Heart right ventricle (tissue), 16 donors: ENCODE data around the gene UBE2L3. TPM values are rescaled to one million over a fixed set of nuclear protein-coding genes. Genes with fewer than 3 reads are reported as not detected.

Source experiments
- ATAC-seq, 8 donors: fragments of 200-7000 bp; cut with Tn5 transposase; one replicate each; pipeline ENCODE4 v1.9.1; 2020; ENCODE audit warnings: mild to moderate bottlenecking in 8 of 8, moderate library complexity in 8 of 8, moderate number of reproducible peaks in 1 of 8
- DNase-seq, 2 donors: peaks; one replicate each; pipeline ENCODE4 v3.0.0-alpha.2; 2020
- H3K27ac ChIP-seq, 10 donors: fragments of 200-600 bp; sonication (generic) in 2 of 10; one replicate each; pipeline versions ENCODE4 v1.5.0 to v1.8.0; 2020 to 2022; ENCODE audit warnings: mild to moderate bottlenecking in 3 of 10
- H3K27me3 ChIP-seq, 7 donors: fragments of 200-600 bp; one replicate each; pipeline ENCODE4 v1.8.0; 2021 to 2022; ENCODE audit warnings: mild to moderate bottlenecking in 2 of 7
- H3K36me3 ChIP-seq, 9 donors: fragments of 200-600 bp; sonication (generic) in 1 of 9; one replicate each; pipeline versions ENCODE4 v1.5.0 to v1.8.0; 2020 to 2022; ENCODE audit warnings: mild to moderate bottlenecking in 2 of 9
- H3K4me1 ChIP-seq, 9 donors: fragments of 200-600 bp; sonication (generic) in 1 of 9; one replicate each; pipeline versions ENCODE4 v1.5.0 to v1.8.0; 2020 to 2022; ENCODE audit warnings: mild to moderate bottlenecking in 4 of 9
- H3K4me3 ChIP-seq, 10 donors: fragments of 200-600 bp; sonication (generic) in 2 of 10; one replicate each; pipeline versions ENCODE4 v1.5.0 to v1.8.0; 2020 to 2022; ENCODE audit warnings: mild to moderate bottlenecking in 7 of 10, moderate library complexity in 2 of 10
- H3K9me3 ChIP-seq, 11 donors: fragments of 200-600 bp in 10 of 11; sonication (generic) in 2 of 11; one replicate each; pipeline versions ENCODE4 v1.5.0 to v1.8.0; 2013 to 2022; ENCODE audit warnings: mild to moderate bottlenecking in 2 of 11, control low read depth in 1 of 11, moderate library complexity in 1 of 11
- CTCF ChIP-seq, 9 donors: fragments of 200-600 bp; sonication (generic) in 2 of 9; IDR thresholded peaks; one replicate each; pipeline versions ENCODE4 v1.5.0 to v1.8.0; 2021 to 2022; ENCODE audit warnings: antibody characterized with exemption in 9 of 9, mild to moderate bottlenecking in 5 of 9, moderate library complexity in 1 of 9
- WGBS, 2 donors: extraction: QIAGEN DNeasy Blood & Tissue Kit; methylation state at CpG; one replicate each; pipeline ENCODE4 v1.1.7; 2013; ENCODE audit warnings: inconsistent platforms in 1 of 2; 5-methylcytosine and 5-hydroxymethylcytosine counted together
- intact Hi-C, 10 donors: fragments of 100-400 bp; cut with DNase I; formaldehyde crosslinking; loops; one replicate each; pipeline versions ENCODE4 v1.11.1 to v1.14.2; 2022
- polyA plus RNA-seq, 2 donors: library from polyadenylated mRNA; stranded (reverse); fragments of 200-250 nt; gene quantifications; one replicate each; pipeline ENCODE4 v1.2.3, GENCODE V29; 2013
- total RNA-seq, 10 donors: library from RNA; stranded (reverse); fragmentation: NEBNext Ultra II Directional in 3 of 10; extraction: Animal tissue kit (Norgen Biotek cat#: 25700) in 3 of 10; gene quantifications; one replicate each; pipeline versions ENCODE4 v1.2.1 to v1.2.4, GENCODE V29; 2021 to 2023
- donor health status: Arrhythmogenic right ventricular cardiomyopathy.
- donor health status: ischemic (EF 13 %, LVEDD 7.1; RV severe dilation, severe dysfunction).
- donor health status: healthy with polysubstance abuse.
- donor health status: DM: no; HTN: yes; CAD: no.
- donor health status: DM: no; HTN: no; CAD: no.
- donor health status: ischemic (EF 25% LVEDD 6.9; RV normal size, moderate dysfunction).
- donor health status: ischemic (EF 25% LVEDD 5.7; RV mildly dilated, moderate dysfunction).
- donor health status: healthy.
- donor health status: DM: yes; HTN: yes; CAD: no.
- donor health status: Ischemic cardiomyopathy.
- donor health status: ischemic (EF 35%, LVEDD 5.7; RV mildly dilated, moderate dysfunction).
- donor health status: nonischemic (EF 11% LVEDD 7.7; RV severe dilation, severe dysfunction).
- donor health status: DM: yes; HTN: yes; CAD: no.
- donor health status: PGD.
- donor health status: ischemic (EF 29% LVEDD 5.4; RV normal size, mild dysfunction).
- donor health status: nonischemic (EF 23%, LVEDD 6.1; RV moderate dilation, normal function).

UBE2L3 gene
- total and polyA plus RNA-seq, 12 donors: 43.1 to 63.6 (median 50.1) TPM

GRCh38 chr22:21590809-21591641 lies 23.5 kb downstream of the UBE2L3 start:
- Histone ChIP-seq H3K36me3 (peaks cover 0 to 48% (median 21%) of the 10 kb centered on the region in 9 donors), H3K4me3 (no peak overlapping the region), H3K27me3 (no peaks in the 10 kb centered on the region), H3K9me3 (no peaks in the 10 kb centered on the region), H3K27ac (peak overlapping the region in 2 of 10 donors; percentile 2 to 36), H3K4me1 (peaks cover 13 to 93% (median 72%) of the 10 kb centered on the region in 9 donors)
- DNase-seq (no peak), ATAC-seq (peak in 2 of 8 donors; percentile 9 to 11)
- whole genome bisulfite sequencing, 2 donors: 79 to 85% methylated on average over 9 of the region's 9 CpGs
- intact Hi-C loops: no loop called here
- TF ChIP-seq CTCF (IDR thresholded peaks at IDR 0.05): no peak

GRCh38 chr22:21591695-21592094 lies 24.2 kb downstream of the UBE2L3 start:
- Histone ChIP-seq H3K4me1 (peaks cover 13 to 87% (median 72%) of the 10 kb centered on the region in 9 donors), H3K27me3 (no peaks in the 10 kb centered on the region), H3K9me3 (no peaks in the 10 kb centered on the region), H3K36me3 (peaks cover 0 to 52% (median 21%) of the 10 kb centered on the region in 9 donors), H3K4me3 (no peak overlapping the region), H3K27ac (peak overlapping the region in 3 of 10 donors; percentile 36 to 46 (median 40))
- peak; percentile 56 to 57 for DNase-seq
- WGBS, 2 donors: 50 to 66% methylated on average over 9 of the region's 9 CpGs
- intact Hi-C loops: no loop called here
- ATAC-seq: peak; percentile 63 to 86 (median 74)
- TF ChIP-seq CTCF (IDR thresholded peaks at IDR 0.05): no peak

GRCh38 chr22:21592422-21592821 lies 24.9 kb downstream of the UBE2L3 start:
- Histone ChIP-seq H3K4me1 (peaks cover 13 to 80% (median 71%) of the 10 kb centered on the region in 9 donors), H3K27me3 (no peaks in the 10 kb centered on the region), H3K9me3 (no peaks in the 10 kb centered on the region), H3K36me3 (peaks cover 0 to 59% (median 21%) of the 10 kb centered on the region in 9 donors), H3K27ac (peak overlapping the region in 2 of 10 donors; percentile 25 to 46), H3K4me3 (no peak overlapping the region)
- TF ChIP-seq CTCF (IDR thresholded peaks at IDR 0.05): no peak
- DNase-seq: no peak
- WGBS, 2 donors: 84 to 86% methylated on average over 3 of the region's 3 CpGs
- no peak for ATAC-seq
- intact Hi-C loops: no loop called here

- Histone ChIP-seq H3K4me1 (peaks cover 13 to 76% (median 64%) of the 10 kb centered on the region in 9 donors), H3K4me3 (no peak overlapping the region)
- 60 to 68% methylated on average over 11 of the region's 11 CpGs for whole genome bisulfite sequencing, 2 donors
These were observed 26.1 kb downstream of the UBE2L3 start for GRCh38 chr22:21593406-21594232.

More at GRCh38 chr22:21593406-21594232, 26.1 kb downstream of the UBE2L3 start:
- DNase-seq (peak; percentile 61 to 67), ATAC-seq (peak; percentile 59 to 79 (median 69))
- no peaks in the 10 kb centered on the region for H3K9me3 ChIP-seq
- TF ChIP-seq CTCF (IDR thresholded peaks at IDR 0.05): peak in 4 of 9 donors; percentile 9 to 31 (median 23)
- intact Hi-C loops: no loop called here
- no peaks in the 10 kb centered on the region for H3K27me3 ChIP-seq
- H3K36me3 ChIP-seq: peaks cover 0 to 60% (median 21%) of the 10 kb centered on the region in 9 donors
- peak overlapping the region in 5 of 10 donors; percentile 8 to 59 (median 29) for H3K27ac ChIP-seq
